ENCODE results near the gene KCNH5. TPM values are rescaled to one million over a fixed set of nuclear protein-coding genes. Genes with fewer than 3 reads are reported as not detected.

The KCNH5 gene
- polyA plus RNA-seq, 2 of the 4 experiments (the other 2 are of a cell fraction), result 0.01 TPM; not detected in 1

DNA sequence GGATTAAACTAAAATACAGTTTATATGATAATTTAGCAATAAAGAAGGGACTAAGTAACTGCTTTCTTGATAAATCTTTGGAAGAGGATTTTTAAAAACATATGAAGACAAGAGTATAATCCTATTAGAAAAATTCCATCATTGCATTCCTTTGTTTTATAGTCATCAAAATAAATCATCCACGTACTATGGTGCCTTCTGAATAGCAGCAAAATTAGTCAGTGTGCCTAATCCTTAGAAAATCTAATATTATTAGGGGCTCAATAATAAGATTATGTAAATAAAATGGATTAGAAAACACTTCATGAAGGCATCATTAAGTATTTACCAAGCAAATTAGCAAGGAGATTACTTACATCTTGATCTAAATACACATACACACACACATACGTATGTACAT, 102.1 kb downstream of the KCNH5 start:
- H3K27ac ChIP-seq, result no peak overlapping the region
- no peak overlapping the region for H3K4me2 ChIP-seq
- DNase-seq (ENCODE audit: low read depth in 1 of 2, low spot score in 1 of 2) (no peak), FAIRE-seq (no peak), ATAC-seq (no peak)
- H3K4me3 ChIP-seq, result no peak overlapping the region
- POLR2A ChIA-PET, result no interaction called here
- 18% methylated on average over 2 of the region's 2 CpGs for WGBS (ENCODE audit: missing lambda C conversion rate)
- no peak for TF ChIP-seq EHMT2 (IDR thresholded peaks at IDR 0.05; ENCODE audit: low read depth)
- no peak for TF ChIP-seq GATA3 (IDR thresholded peaks at IDR 0.05; ENCODE audit: borderline replicate concordance)
- no peak for TF ChIP-seq JUNB (IDR thresholded peaks at IDR 0.05)
- no peak for TF ChIP-seq EHF (CRISPR knock-in tag; IDR thresholded peaks at IDR 0.05)
- no peak for TF ChIP-seq ZC3H11A (IDR thresholded peaks at IDR 0.05)
- no peak for TF ChIP-seq SREBF2 (IDR thresholded peaks at IDR 0.05)
- no peak for TF ChIP-seq HOXB5 (CRISPR knock-in tag; IDR thresholded peaks at IDR 0.05)
- no peak for TF ChIP-seq MAFK (IDR thresholded peaks at IDR 0.05; ENCODE audit: partially characterized antibody)
- no peak for TF ChIP-seq JUN (IDR thresholded peaks at IDR 0.05)
- no peak for TF ChIP-seq ELK1 (IDR thresholded peaks at IDR 0.05; ENCODE audit: low read depth, low read length)
- H3K4me1 ChIP-seq, result no peaks in the 10 kb centered on the region
- CTCF ChIA-PET, result no interaction called here
- H3K9me3 ChIP-seq, result no peaks in the 10 kb centered on the region

DNA sequence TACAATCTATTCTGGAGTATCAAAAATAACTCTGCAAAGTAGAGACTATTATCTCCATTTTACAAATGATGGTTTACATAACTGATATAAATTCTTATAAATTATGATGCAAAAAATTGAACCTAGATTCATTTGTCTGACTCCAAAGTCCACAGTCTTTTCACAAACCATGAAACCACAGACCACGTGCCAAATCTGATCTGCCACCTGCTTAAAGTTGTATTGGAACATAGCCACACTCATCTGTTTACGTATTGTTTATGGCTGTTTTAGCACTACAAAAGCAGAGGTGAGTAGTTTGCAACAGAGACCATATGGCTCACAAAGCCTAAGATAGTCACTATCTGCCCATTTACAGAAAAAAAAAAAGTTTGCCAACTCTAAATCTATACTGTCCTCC, 105.3 kb downstream of the KCNH5 start:
- Histone ChIP-seq H3K27ac (no peak overlapping the region), H3K4me3 (no peak overlapping the region), H3K9me3 (no peaks in the 10 kb centered on the region), H3K4me1 (no peaks in the 10 kb centered on the region), H3K4me2 (no peak overlapping the region)
- TF ChIP-seq ESRRA (IDR thresholded peaks at IDR 0.05; ENCODE audit: borderline replicate concordance, low read length) (no peak), EHMT2 (IDR thresholded peaks at IDR 0.05; ENCODE audit: low read depth) (no peak)
- CTCF ChIA-PET, result interaction anchor here (0.6 kb wide), 1 partner anchor 265 kb away, joined by 3 read pairs; no protein-coding TSS in a partner anchor
- 12% methylated on average over 2 of the region's 2 CpGs for WGBS (ENCODE audit: missing lambda C conversion rate)
- no peak for ATAC-seq
- no peak for FAIRE-seq
- POLR2A ChIA-PET, result no interaction called here
- no peak for DNase-seq (ENCODE audit: low read depth in 1 of 2, low spot score in 1 of 2)

DNA sequence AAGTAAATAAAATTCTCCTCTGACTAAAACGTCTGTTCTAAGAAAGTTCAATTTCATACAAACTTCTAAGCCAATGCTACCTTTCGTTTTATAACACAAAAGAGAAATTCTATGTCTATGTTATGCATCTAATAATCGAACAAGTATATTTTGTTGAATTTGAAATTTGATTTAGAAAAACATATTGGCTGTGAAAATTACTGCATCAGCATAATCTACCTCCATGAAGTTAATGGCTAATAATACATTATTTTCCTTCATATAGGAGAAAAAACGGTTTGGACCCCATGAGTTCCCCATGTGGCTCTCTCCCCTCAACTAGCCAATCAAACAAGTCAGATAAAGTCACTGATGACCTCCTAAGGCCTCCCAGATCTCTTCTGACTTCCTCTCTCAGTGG, 106.5 kb downstream of the KCNH5 start:
- ATAC-seq (no peak), DNase-seq (ENCODE audit: low read depth in 1 of 2, low spot score in 1 of 2) (no peak)
- CTCF ChIA-PET, result interaction anchor here (0.6 kb wide), 1 partner anchor 954 kb away, joined by 3 read pairs; no protein-coding TSS in a partner anchor

GRCh38 chr14:62934439-62934838, 110.8 kb downstream of the KCNH5 start:
- FAIRE-seq (no peak), ATAC-seq (no peak), DNase-seq (ENCODE audit: low read depth in 1 of 2, low spot score in 1 of 2) (no peak)
- ChIA-PET CTCF (no interaction called here), POLR2A (no interaction called here)
- H3K4me1 ChIP-seq, result no peaks in the 10 kb centered on the region
- H3K9me3 ChIP-seq, result no peaks in the 10 kb centered on the region
- WGBS (ENCODE audit: missing lambda C conversion rate), result 4% methylated on average over 3 of the region's 3 CpGs
- H3K4me3 ChIP-seq, result no peak overlapping the region
- TF ChIP-seq ESRRA (IDR thresholded peaks at IDR 0.05; ENCODE audit: borderline replicate concordance, low read length) (no peak), NR3C1 (IDR thresholded peaks at IDR 0.05) (no peak), TP53 (CRISPR knock-in tag; IDR thresholded peaks at IDR 0.05) (no peak), EHF (CRISPR knock-in tag; IDR thresholded peaks at IDR 0.05) (no peak), JUNB (IDR thresholded peaks at IDR 0.05) (no peak), RAD21 (conservative IDR thresholded peaks at IDR 0.05 in 1 of 2, IDR thresholded peaks at IDR 0.05 in 1 of 2) (no peak), HOXA7 (CRISPR knock-in tag; IDR thresholded peaks at IDR 0.05) (no peak), RNF2 (IDR thresholded peaks at IDR 0.05; ENCODE audit: borderline replicate concordance, low read depth) (no peak), SMC3 (IDR thresholded peaks at IDR 0.05) (no peak), POLR2A (IDR thresholded peaks at IDR 0.05; ENCODE audit: low read length) (no peak), RCOR1 (IDR thresholded peaks at IDR 0.05; ENCODE audit: low read depth, low read length) (no peak), ZNF302 (CRISPR knock-in tag; IDR thresholded peaks at IDR 0.05) (no peak)
- H3K4me2 ChIP-seq, result no peak overlapping the region
- no peak overlapping the region for H3K27ac ChIP-seq

More for the DNA sequence above, 106.5 kb downstream of the KCNH5 start:
- TF ChIP-seq MAFK (IDR thresholded peaks at IDR 0.05; ENCODE audit: partially characterized antibody) (peak; percentile 79), RNF2 (IDR thresholded peaks at IDR 0.05; ENCODE audit: borderline replicate concordance, low read depth) (no peak)
- POLR2A ChIA-PET, result no interaction called here
- H3K4me2 ChIP-seq, result no peak overlapping the region
- H3K4me3 ChIP-seq, result no peak overlapping the region
- no peaks in the 10 kb centered on the region for H3K4me1 ChIP-seq
- WGBS (ENCODE audit: missing lambda C conversion rate), result 11% methylated on average over 4 of the region's 4 CpGs
- H3K27ac ChIP-seq, result no peak overlapping the region
- no peaks in the 10 kb centered on the region for H3K9me3 ChIP-seq
- FAIRE-seq, result no peak

All from A549 (cell line).